GM10847 (cell line): Measurements from ENCODE around the gene SLC27A6.

Experiments used
- POLR2A ChIP-seq: IDR thresholded peaks from 2 replicates; pipeline ENCODE4 v1.6.1; 2011; ENCODE audit not compliant: insufficient read length; ENCODE audit errors: extremely low read depth

Gene SLC27A6

GRCh38 chr5:128980917-128981316 lies 15.6 kb downstream of the SLC27A6 start:
- no peak for TF ChIP-seq POLR2A

- no peak for TF ChIP-seq POLR2A
Observed at GRCh38 chr5:128984480-128984879, 19.2 kb downstream of the SLC27A6 start.

- no peak for TF ChIP-seq POLR2A
Observed at GRCh38 chr5:128988476-128988875, 23.2 kb downstream of the SLC27A6 start.

- TF ChIP-seq POLR2A, result no peak
Observed at GRCh38 chr5:129001841-129002526, 36.7 kb downstream of the SLC27A6 start.

- TF ChIP-seq POLR2A, result no peak
Observed at GRCh38 chr5:129002527-129002842, 37.2 kb downstream of the SLC27A6 start.

- TF ChIP-seq POLR2A, result no peak
Observed at GRCh38 chr5:129003232-129003631, 37.9 kb downstream of the SLC27A6 start.

GRCh38 chr5:129014185-129014584 lies 48.9 kb downstream of the SLC27A6 start:
- no peak for TF ChIP-seq POLR2A

GRCh38 chr5:129018837-129019236 lies 53.5 kb downstream of the SLC27A6 start:
- TF ChIP-seq POLR2A, result no peak

GRCh38 chr5:129019401-129019908 lies 54.2 kb downstream of the SLC27A6 start:
- no peak for TF ChIP-seq POLR2A

- TF ChIP-seq POLR2A, result no peak
Observed at GRCh38 chr5:129020683-129021082, 55.4 kb downstream of the SLC27A6 start.

- TF ChIP-seq POLR2A, result no peak
Observed at GRCh38 chr5:129021744-129022143, 56.5 kb downstream of the SLC27A6 start.

- no peak for TF ChIP-seq POLR2A
Observed at GRCh38 chr5:129022599-129022998, 57.3 kb downstream of the SLC27A6 start.

GRCh38 chr5:129027260-129027659 lies 62.0 kb downstream of the SLC27A6 start:
- no peak for TF ChIP-seq POLR2A

- TF ChIP-seq POLR2A, result no peak
Observed at GRCh38 chr5:129031886-129032683, 66.8 kb downstream of the SLC27A6 start.

GRCh38 chr5:129041196-129041881 lies 76.1 kb downstream of the SLC27A6 start:
- TF ChIP-seq POLR2A, result no peak

GRCh38 chr5:129042306-129042705 lies 77.0 kb downstream of the SLC27A6 start:
- no peak for TF ChIP-seq POLR2A
